H1 (cell line): ENCODE data around the gene RPL39L. TPM values are rescaled to one million over a fixed set of nuclear protein-coding genes. Genes with fewer than 3 reads are reported as not detected.

Source experiments
- CTCF ChIA-PET: fragments of 300-600 bp; sonication (Branson Sonifier 250); formaldehyde crosslinking; loops from one replicate; lab custom pipeline; 2021; ENCODE audit not compliant: partially characterized antibody; lab: Charles Lee
- POLR2A ChIA-PET: fragments of 300-600 bp; sonication (Branson Sonifier 250); formaldehyde crosslinking; loops from one replicate; lab custom pipeline; 2021; ENCODE audit warnings: inconsistent platforms; ENCODE audit not compliant: partially characterized antibody; lab: Charles Lee
- DNase-seq, 2 experiments: peaks; one replicate each; pipeline versions ENCODE4 v3.0.0 to v3.0.0-alpha.2; 2010 to 2022; ENCODE audit warnings: low spot score in 2 of 2, low read depth in 1 of 2, mixed read lengths in 1 of 2
- FAIRE-seq: peaks from 2 replicates; lab custom pipeline; 2011; peaks lifted over from hg19 to GRCh38; lab: Jason Lieb, UNC
- H2AFZ ChIP-seq: 2 replicates; pipeline ENCODE4 v1.8.1; 2012; ENCODE audit warnings: low read length, inconsistent platforms
- H2AK5ac ChIP-seq: 2 replicates; pipeline ENCODE4 v1.6.1; 2013; ENCODE audit warnings: low read depth, low read length
- H2BK120ac ChIP-seq: replicated peaks from 2 replicates; pipeline ENCODE3; 2013; ENCODE audit warnings: low read depth, low read length, inconsistent platforms
- H2BK12ac ChIP-seq: 2 replicates; pipeline ENCODE4 v1.6.1; 2013; ENCODE audit warnings: low read depth, low read length
- H2BK15ac ChIP-seq: 2 replicates; pipeline ENCODE4 v1.6.1; 2013; ENCODE audit warnings: low read length
- H2BK20ac ChIP-seq: 2 replicates; pipeline ENCODE4 v1.6.1; 2013; ENCODE audit warnings: low read length
- H2BK5ac ChIP-seq: 2 replicates; pipeline ENCODE4 v1.6.1; 2013; ENCODE audit warnings: low read depth, low read length
- H3K14ac ChIP-seq: 2 replicates; pipeline ENCODE4 v1.6.1; 2013; ENCODE audit warnings: inconsistent platforms; ENCODE audit not compliant: insufficient read length
- H3K18ac ChIP-seq: 2 replicates; pipeline ENCODE4 v1.6.1; 2013; ENCODE audit warnings: low read length; ENCODE audit errors: extremely low read depth
- H3K23ac ChIP-seq: 2 replicates; pipeline ENCODE4 v1.6.1; 2013; ENCODE audit warnings: inconsistent platforms; ENCODE audit not compliant: insufficient read length
- H3K23me2 ChIP-seq: 2 replicates; pipeline ENCODE4 v1.6.1; 2013; ENCODE audit warnings: low read depth, low read length
- H3K27ac ChIP-seq: 2 replicates; pipeline ENCODE4 v1.6.1; 2011; ENCODE audit warnings: low read depth, low read length, inconsistent platforms
- H3K27me3 ChIP-seq, 4 experiments: replicated peaks in 1 of 4; 1 replicate in 1 of 4; 2 replicates in 3 of 4; pipeline versions ENCODE4 v1.6.1 to v1.8.1; 2011 to 2013; ENCODE audit warnings: low read length in 3 of 4, mild to moderate bottlenecking in 3 of 4, inconsistent platforms in 2 of 4, mixed read lengths in 2 of 4, moderate library complexity in 1 of 4; ENCODE audit not compliant: control insufficient read depth in 3 of 4, insufficient read depth in 3 of 4; ENCODE audit errors: extremely low read depth in 1 of 4
- H3K36me3 ChIP-seq, 4 experiments: 2 replicates each; pipeline versions ENCODE4 v1.6.1 to v1.8.1; 2011 to 2013; ENCODE audit warnings: mild to moderate bottlenecking in 4 of 4, low read length in 3 of 4, moderate library complexity in 2 of 4, control low read depth in 1 of 4, inconsistent platforms in 1 of 4; ENCODE audit not compliant: insufficient read depth in 4 of 4, control insufficient read depth in 2 of 4
- H3K4ac ChIP-seq: replicated peaks from 2 replicates; pipeline ENCODE3; 2013; ENCODE audit warnings: low read length, low read depth, mixed read lengths, inconsistent platforms; ENCODE audit not compliant: insufficient read length
- H3K4me1 ChIP-seq, 4 experiments: replicated peaks in 1 of 4; 1 replicate in 1 of 4; 2 replicates in 3 of 4; pipeline versions ENCODE4 v1.6.1 to v1.8.1; 2011 to 2013; ENCODE audit warnings: low read length in 3 of 4, inconsistent platforms in 2 of 4, mixed read lengths in 1 of 4; ENCODE audit not compliant: insufficient read depth in 4 of 4, control insufficient read depth in 3 of 4
- H3K4me2 ChIP-seq, 2 experiments: 2 replicates each; pipeline versions ENCODE4 v1.6.1 to v1.8.1; 2011 to 2013; ENCODE audit warnings: low read depth in 2 of 2, low read length in 2 of 2, control low read depth in 1 of 2, inconsistent platforms in 1 of 2, mild to moderate bottlenecking in 1 of 2; ENCODE audit not compliant: insufficient read depth in 1 of 2
- H3K4me3 ChIP-seq, 4 experiments: fragments of 200-600, 300-600 bp in 1 of 4; sonication (generic), shearing (Covaris generic), sonication (Bioruptor Twin) in 1 of 4; 2 replicates each; pipeline versions ENCODE4 v1.5.1 to v1.8.1; 2011 to 2016; ENCODE audit warnings: low read length in 4 of 4, low read depth in 3 of 4, control low read depth in 2 of 4, inconsistent platforms in 2 of 4, mild to moderate bottlenecking in 2 of 4, mixed read lengths in 1 of 4, moderate library complexity in 1 of 4; ENCODE audit not compliant: insufficient read depth in 2 of 4; ENCODE audit errors: extremely low read depth in 1 of 4
- H3K56ac ChIP-seq: replicated peaks from 2 replicates; pipeline ENCODE3; 2013; ENCODE audit warnings: low read depth, mild to moderate bottlenecking, mixed read lengths, low read length, inconsistent platforms; ENCODE audit not compliant: insufficient read length
- H3K79me1 ChIP-seq: 2 replicates; pipeline ENCODE4 v1.6.1; 2013; ENCODE audit warnings: low read depth, low read length, control low read depth
- H3K79me2 ChIP-seq, 2 experiments: 2 replicates each; pipeline versions ENCODE4 v1.6.1 to v1.8.1; 2012 to 2013; ENCODE audit warnings: low read length in 2 of 2, mild to moderate bottlenecking in 2 of 2, inconsistent platforms in 1 of 2; ENCODE audit not compliant: insufficient read depth in 2 of 2, control insufficient read depth in 1 of 2
- H3K9ac ChIP-seq, 4 experiments: replicated peaks in 1 of 4; 1 replicate in 1 of 4; 2 replicates in 3 of 4; pipeline versions ENCODE4 v1.6.1 to v1.8.1; 2011 to 2013; ENCODE audit warnings: low read depth in 3 of 4, low read length in 3 of 4, control low read depth in 2 of 4, mild to moderate bottlenecking in 2 of 4, moderate library complexity in 2 of 4, inconsistent platforms in 1 of 4; ENCODE audit errors: extremely low read depth in 1 of 4
- H3K9me3 ChIP-seq, 2 experiments: 2 replicates each; pipeline versions ENCODE4 v1.6.1 to v1.8.1; 2012 to 2013; ENCODE audit warnings: mild to moderate bottlenecking in 2 of 2, moderate library complexity in 2 of 2, control low read depth in 1 of 2, inconsistent platforms in 1 of 2, low read depth in 1 of 2, low read length in 1 of 2, mixed read lengths in 1 of 2; ENCODE audit not compliant: insufficient read depth in 2 of 2
- H4K20me1 ChIP-seq, 2 experiments: replicated peaks in 1 of 2; 2 replicates each; pipeline versions ENCODE3 to v1.8.1; 2011 to 2013; ENCODE audit warnings: inconsistent platforms in 2 of 2, low read length in 2 of 2, mild to moderate bottlenecking in 1 of 2; ENCODE audit not compliant: insufficient read depth in 2 of 2, control insufficient read depth in 1 of 2
- H4K5ac ChIP-seq: 2 replicates; pipeline ENCODE4 v1.6.1; 2013; ENCODE audit warnings: low read length, low read depth, mixed read lengths, inconsistent platforms; ENCODE audit not compliant: insufficient read length
- H4K8ac ChIP-seq: 2 replicates; pipeline ENCODE4 v1.8.0; 2013; ENCODE audit warnings: mild to moderate bottlenecking, moderate library complexity, low read length, inconsistent platforms; ENCODE audit not compliant: insufficient read depth; ENCODE audit errors: extremely low read depth
- H4K91ac ChIP-seq: replicated peaks from 2 replicates; pipeline ENCODE3; 2013; ENCODE audit warnings: low read length, mixed read lengths, inconsistent platforms; ENCODE audit not compliant: insufficient read length
- ASH2L ChIP-seq: fragments of 200-600, 300-600 bp; sonication (generic); IDR thresholded peaks from one replicate; pipeline ENCODE4 v1.7.1; 2017; ENCODE audit warnings: low read length
- EZH2 ChIP-seq: fragments of 200-600 bp; sonication (generic); IDR thresholded peaks from 2 replicates; pipeline ENCODE4 v1.7.1; 2012; ENCODE audit warnings: low read depth, mild to moderate bottlenecking, moderate library complexity, low read length, inconsistent platforms; ENCODE audit not compliant: severe bottlenecking
- KDM4A ChIP-seq: IDR thresholded peaks from one replicate; pipeline ENCODE4 v1.7.1; 2012; ENCODE audit warnings: low read depth, mild to moderate bottlenecking, moderate library complexity, low read length, inconsistent platforms; ENCODE audit not compliant: severe bottlenecking
- MAFK ChIP-seq: IDR thresholded peaks from 2 replicates; pipeline ENCODE4 v1.6.1; 2012; ENCODE audit warnings: low read depth, mild to moderate bottlenecking, improper control_type of control experiment, low read length
- NRF1 ChIP-seq: IDR thresholded peaks from 2 replicates; pipeline ENCODE4 v1.6.1; 2011; ENCODE audit warnings: mild to moderate bottlenecking, low read depth, low read length, improper control_type of control experiment
- POU5F1 ChIP-seq: IDR thresholded peaks from 2 replicates; pipeline ENCODE4 v1.6.1; 2011; ENCODE audit warnings: low read depth, mild to moderate bottlenecking, low read length, moderate library complexity
- RFX5 ChIP-seq: IDR thresholded peaks from 2 replicates; pipeline ENCODE4 v1.6.1; 2011; ENCODE audit warnings: low read depth, low read length, improper control_type of control experiment, borderline replicate concordance
- SUZ12 ChIP-seq: fragments of 200-600 bp; sonication (generic); IDR thresholded peaks from 2 replicates; pipeline ENCODE4 v1.6.1; 2012; ENCODE audit warnings: mild to moderate bottlenecking, inconsistent platforms, low read length, moderate library complexity, mixed read lengths
- TBP ChIP-seq: IDR thresholded peaks from 2 replicates; pipeline ENCODE4 v1.6.1; 2011; ENCODE audit warnings: low read depth, low read length, improper control_type of control experiment
- TCF12 ChIP-seq: IDR thresholded peaks from 2 replicates; pipeline ENCODE4 v1.6.1; 2011; ENCODE audit warnings: low read depth, mild to moderate bottlenecking, low read length
- TEAD4 ChIP-seq: IDR thresholded peaks from 2 replicates; pipeline ENCODE4 v1.6.1; 2012; ENCODE audit warnings: low read depth, low read length, inconsistent platforms, mixed read lengths
- whole genome bisulfite sequencing, 2 experiments: shearing (Covaris generic) in 1 of 2; methylation state at CpG; one replicate each; pipeline versions ENCODE4 v1.1.6 to v1.1.7; 2013 to 2015; ENCODE audit warnings: low lambda C conversion rate in 2 of 2, mixed read lengths in 2 of 2, inconsistent platforms in 1 of 2, low coverage in 1 of 2, missing lambda C conversion rate in 1 of 2; ENCODE audit not compliant: insufficient replicate concordance in 2 of 2, insufficient coverage in 1 of 2, insufficient read length in 1 of 2; ENCODE audit errors: extremely low coverage in 1 of 2, missing lambda C conversion rate in 1 of 2; 5-methylcytosine and 5-hydroxymethylcytosine counted together
- polyA plus RNA-seq, 7 experiments: library from polyadenylated mRNA; depleted of rRNA in 3 of 7; stranded (reverse) in 5 of 7; unstranded in 2 of 7; fragments of >200 nt in 5 of 7; fragments of 200-250 nt in 2 of 7; gene quantifications; 1 replicate in 5 of 7; 2 replicates in 1 of 7; 4 replicates in 1 of 7; pipeline versions ENCODE4 v1.2.1 to v1.2.3, GENCODE V29; 2011 to 2013; ENCODE audit warnings: missing spikeins in 2 of 7, mixed read lengths in 2 of 7
- total RNA-seq: library from RNA; stranded (reverse); fragmentation: NEBNext Ultra II Directional; extraction: Animal tissue kit (Norgen Biotek cat#: 25700); gene quantifications from 2 replicates; pipeline ENCODE4 v1.2.1, GENCODE V29; 2021

Gene RPL39L
- total and polyA plus RNA-seq, 2 of the 8 experiments (the other 6 are each of a cell fraction or from before 2014, with no cell fraction given), result 51.8 to 67.7 TPM

DNA sequence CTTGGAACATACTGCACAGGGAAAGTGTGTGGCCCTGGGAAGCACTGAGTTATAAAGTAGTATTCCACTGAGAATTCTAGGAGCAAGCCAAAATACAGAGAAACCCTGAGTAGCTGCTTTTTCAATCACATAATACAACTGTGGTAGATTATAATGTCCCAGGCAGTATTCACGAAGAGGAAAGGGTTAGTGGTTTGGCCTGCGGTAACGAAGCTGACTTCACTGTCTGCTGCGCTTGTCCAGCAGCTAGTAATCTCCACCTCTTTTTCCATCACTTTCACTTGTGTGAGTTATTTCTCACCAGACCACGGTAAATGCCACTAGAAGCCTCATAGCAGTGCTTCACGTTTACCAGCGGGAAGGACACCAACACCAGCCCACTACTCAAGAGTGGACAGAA is 34.4 kb downstream of the RPL39L start:
- Histone ChIP-seq H4K91ac (no peak overlapping the region), H3K4me2 (no peak overlapping the region), H3K18ac (no peak overlapping the region), H3K9ac (no peak overlapping the region), H2BK5ac (no peak overlapping the region), H3K27ac (no peak overlapping the region), H3K14ac (no peak overlapping the region), H3K4me1 (peaks cover 0 to 7% (median 1%) of the 10 kb centered on the region in 4 experiments; a peak in 3 of 7 replicates), H2AFZ (no peak overlapping the region), H2BK20ac (no peak overlapping the region), H2BK120ac (no peak overlapping the region), H2AK5ac (no peak overlapping the region), H3K27me3 (no peaks in the 10 kb centered on the region), H4K5ac (no peak overlapping the region), H3K36me3 (no peaks in the 10 kb centered on the region), H4K20me1 (no peaks in the 10 kb centered on the region), H4K8ac (no peak overlapping the region), H3K9me3 (no peaks in the 10 kb centered on the region), H2BK12ac (no peak overlapping the region), H3K23ac (no peak overlapping the region), H3K4me3 (no peak overlapping the region), H3K4ac (no peak overlapping the region), H3K79me1 (no peaks in the 10 kb centered on the region), H3K23me2 (no peaks in the 10 kb centered on the region; the same call in 1 of the 2 replicates), H3K56ac (no peak overlapping the region), H2BK15ac (no peak overlapping the region), H3K79me2 (no peaks in the 10 kb centered on the region)
- DNase-seq (no peak), FAIRE-seq (no peak)
- ChIA-PET CTCF (interaction anchor here (1.3 to 1.7 kb wide), 8 partner anchors 8 to 491 kb away, joined by 3 to 12 read pairs (median 4); no protein-coding TSS in a partner anchor), POLR2A (interaction anchor here (0.6 to 1.2 kb wide), 3 partner anchors 8 to 60 kb away, joined by 3 to 4 read pairs (median 3); no protein-coding TSS in a partner anchor)
- no peak for TF ChIP-seq MAFK
- no peak for TF ChIP-seq TEAD4
- no peak for TF ChIP-seq TCF12
- TF ChIP-seq NRF1, result no peak
- TF ChIP-seq RFX5, result no peak
- no peak for TF ChIP-seq POU5F1
- no peak for TF ChIP-seq ASH2L
- TF ChIP-seq TBP, result no peak
- TF ChIP-seq KDM4A, result no peak
- TF ChIP-seq SUZ12, result no peak
- TF ChIP-seq EZH2, result no peak
- WGBS, 2 experiments, result 92% methylated on average over 7 of the region's 7 CpGs; no CpG with 5 or more reads in 1 of the 2 experiments
